Medulla oblongata (tissue), 1 donor: Measurements from ENCODE around the gene TSHZ3.

Source experiments
- DNase-seq: peaks from one replicate; pipeline ENCODE4 v3.0.0-alpha.2; 2015; ENCODE audit errors: extremely low spot score

The TSHZ3 gene

GRCh38 chr19:31226151-31226935, 122.9 kb downstream of the TSHZ3 start:
- no peak for DNase-seq
